Liver (tissue), 9 donors: ENCODE results near the gene TAGLN2. TPM values are rescaled to one million over a fixed set of nuclear protein-coding genes. Genes with fewer than 3 reads are reported as not detected.

Experiments used
- DNase-seq: peaks from one replicate; pipeline ENCODE4 v3.0.0-alpha.2; 2017; ENCODE audit warnings: low spot score
- H3K27ac ChIP-seq, 2 donors: one replicate each; pipeline ENCODE4 v1.7.0; 2013; ENCODE audit warnings: inconsistent platforms in 2 of 2, low read length in 2 of 2, control low read depth in 1 of 2, low read depth in 1 of 2, mild to moderate bottlenecking in 1 of 2
- H3K27me3 ChIP-seq, 4 donors: one replicate each; pipeline versions ENCODE4 v1.6.1 to v1.7.0; 2013; ENCODE audit warnings: low read length in 3 of 4, inconsistent platforms in 1 of 4, mild to moderate bottlenecking in 1 of 4, moderate library complexity in 1 of 4; ENCODE audit not compliant: control insufficient read depth in 4 of 4, insufficient read depth in 4 of 4
- H3K36me3 ChIP-seq, 4 donors: one replicate each; pipeline versions ENCODE4 v1.6.1 to v1.7.0; 2013; ENCODE audit warnings: low read length in 3 of 4, mild to moderate bottlenecking in 3 of 4, low read depth in 1 of 4, moderate library complexity in 1 of 4; ENCODE audit not compliant: control insufficient read depth in 4 of 4, insufficient read depth in 3 of 4
- H3K4me1 ChIP-seq, 4 donors: one replicate each; pipeline versions ENCODE4 v1.6.1 to v1.7.0; 2013; ENCODE audit warnings: low read length in 3 of 4, mild to moderate bottlenecking in 3 of 4, moderate library complexity in 1 of 4; ENCODE audit not compliant: control insufficient read depth in 4 of 4, insufficient read depth in 4 of 4
- H3K4me3 ChIP-seq, 3 donors: one replicate each; pipeline versions ENCODE4 v1.6.1 to v1.7.0; 2013; ENCODE audit warnings: low read length in 3 of 3, control low read depth in 1 of 3, low read depth in 1 of 3, mild to moderate bottlenecking in 1 of 3
- H3K9ac ChIP-seq, 2 donors: one replicate each; pipeline ENCODE4 v1.7.0; 2013; ENCODE audit warnings: low read length in 2 of 2, mild to moderate bottlenecking in 2 of 2, moderate library complexity in 2 of 2, control low read depth in 1 of 2, low read depth in 1 of 2
- H3K9me3 ChIP-seq, 4 donors: one replicate each; pipeline versions ENCODE4 v1.6.1 to v1.7.0; 2013; ENCODE audit warnings: low read length in 3 of 4; ENCODE audit not compliant: control insufficient read depth in 4 of 4
- EGR1 ChIP-seq, 2 donors: IDR thresholded peaks; 2 replicates each; pipeline ENCODE4 v1.6.1; 2016 to 2018; ENCODE audit warnings: antibody characterized with exemption in 2 of 2, low read depth in 2 of 2
- GABPA ChIP-seq, 2 donors: IDR thresholded peaks in 1 of 2; conservative IDR thresholded peaks in 1 of 2; 2 replicates each; pipeline ENCODE4 v1.6.1; 2016; ENCODE audit warnings: antibody characterized with exemption in 2 of 2, mild to moderate bottlenecking in 1 of 2, moderate library complexity in 1 of 2
- HNF4A ChIP-seq, 2 donors: conservative IDR thresholded peaks; 2 replicates each; pipeline ENCODE4 v1.6.1; 2016; ENCODE audit warnings: antibody characterized with exemption in 2 of 2, mild to moderate bottlenecking in 2 of 2
- JUND ChIP-seq, 2 donors: IDR thresholded peaks; 2 replicates each; pipeline ENCODE4 v1.6.1; 2016; ENCODE audit warnings: antibody characterized with exemption in 2 of 2
- NR2F2 ChIP-seq: IDR thresholded peaks from 2 replicates; pipeline ENCODE4 v1.6.1; 2016; ENCODE audit warnings: antibody characterized with exemption
- RAD21 ChIP-seq, 2 donors: IDR thresholded peaks; 2 replicates each; pipeline ENCODE4 v1.6.1; 2016; ENCODE audit warnings: antibody characterized with exemption in 2 of 2, mild to moderate bottlenecking in 2 of 2
- RXRA ChIP-seq, 2 donors: IDR thresholded peaks; 2 replicates each; pipeline ENCODE4 v1.6.1; 2017 to 2018; ENCODE audit warnings: antibody characterized with exemption in 2 of 2, mild to moderate bottlenecking in 1 of 2
- TAF1 ChIP-seq: conservative IDR thresholded peaks from 2 replicates; pipeline ENCODE4 v1.6.1; 2016; ENCODE audit warnings: antibody characterized with exemption, mild to moderate bottlenecking
- YY1 ChIP-seq: IDR thresholded peaks from 2 replicates; pipeline ENCODE4 v1.6.1; 2016; ENCODE audit warnings: antibody characterized with exemption, mild to moderate bottlenecking
- WGBS: extraction: QIAGEN DNeasy Blood & Tissue Kit; methylation state at CpG from one replicate; pipeline ENCODE4 v1.1.7; 2013; 5-methylcytosine and 5-hydroxymethylcytosine counted together
- polyA plus RNA-seq, 2 donors: library from polyadenylated mRNA; stranded (reverse) in 1 of 2; unstranded in 1 of 2; fragments of 200-250 nt in 1 of 2; fragments of >200 nt in 1 of 2; fragmentation: Nextera tagmentation in 1 of 2; extraction: Ambion mirVana in 1 of 2; gene quantifications; one replicate each; pipeline versions ENCODE4 v1.2.1 to v1.2.3, GENCODE V29; 2013 to 2015
- total RNA-seq, 2 donors: library from RNA; depleted of rRNA; stranded (reverse); fragments of >200 nt; gene quantifications; one replicate each; pipeline ENCODE4 v1.2.3, GENCODE V29; 2014
- TF ChIP-seq, protein P1 (sequence below): IDR thresholded peaks from 2 replicates; pipeline ENCODE4 v1.6.1; 2016; ENCODE audit warnings: antibody characterized with exemption
- TF ChIP-seq, protein P2 (sequence below): IDR thresholded peaks from 2 replicates; pipeline ENCODE4 v1.6.1; 2016; ENCODE audit warnings: antibody characterized with exemption, mild to moderate bottlenecking
- TF ChIP-seq, protein P3 (sequence below): IDR thresholded peaks from 2 replicates; pipeline ENCODE4 v1.6.1; 2016; ENCODE audit warnings: antibody characterized with exemption
- TF ChIP-seq, protein P4 (sequence below): IDR thresholded peaks from 2 replicates; pipeline ENCODE4 v1.6.1; 2016; ENCODE audit warnings: antibody characterized with exemption
- donor health status: healthy.
- donor health status: healthy.
- donor health status: healthy.
- donor health status: healthy.
- donor health status: healthy.

TAGLN2 gene
- total and polyA plus RNA-seq, 4 donors, result 46.4 to 113 (median 79.8) TPM

DNA sequence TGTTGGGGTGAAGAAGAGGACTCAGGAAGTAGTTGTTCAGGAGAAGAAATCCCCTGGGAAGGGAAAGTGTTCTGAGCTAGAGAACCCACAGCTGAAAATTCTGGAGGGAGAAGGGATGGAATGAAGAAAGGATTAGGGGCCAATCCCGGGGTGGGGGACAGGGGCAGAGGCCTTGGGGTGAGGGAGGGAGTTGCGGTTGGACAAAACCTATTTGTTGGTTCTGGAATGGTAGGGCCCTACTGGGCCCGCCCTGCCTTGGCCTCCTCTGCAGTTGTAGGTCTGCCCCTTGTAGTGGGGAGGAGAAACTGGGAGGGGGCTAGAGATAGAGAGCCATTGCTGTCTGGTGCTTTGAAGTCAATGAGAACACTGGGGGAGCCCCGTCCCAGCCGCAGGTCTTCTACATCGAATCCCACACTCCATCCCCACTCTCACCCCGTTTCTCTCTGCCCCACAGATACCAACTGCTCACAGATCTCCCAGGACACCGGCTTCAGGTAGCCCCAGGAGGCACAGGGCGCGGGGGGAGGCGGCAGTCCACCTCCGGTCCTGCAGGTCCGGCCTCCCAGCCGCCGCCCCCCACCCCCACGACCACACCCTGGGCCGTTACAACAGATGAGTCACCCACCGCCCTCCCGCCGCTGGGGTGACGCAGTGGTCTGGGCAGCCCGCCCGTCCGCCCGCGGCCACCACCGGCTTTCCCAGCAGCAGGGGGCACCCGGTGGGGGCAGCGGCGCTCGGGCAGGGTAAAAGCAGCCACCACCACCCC lies 1.1 kb downstream of the TAGLN2 start:
- WGBS, result 15% methylated on average over 31 of the region's 31 CpGs
- Histone ChIP-seq H3K36me3 (peaks cover 13 to 17% (median 15%) of the 10 kb centered on the region in 4 donors), H3K4me1 (peaks cover 12 to 37% (median 23%) of the 10 kb centered on the region in 4 donors)

DNA sequence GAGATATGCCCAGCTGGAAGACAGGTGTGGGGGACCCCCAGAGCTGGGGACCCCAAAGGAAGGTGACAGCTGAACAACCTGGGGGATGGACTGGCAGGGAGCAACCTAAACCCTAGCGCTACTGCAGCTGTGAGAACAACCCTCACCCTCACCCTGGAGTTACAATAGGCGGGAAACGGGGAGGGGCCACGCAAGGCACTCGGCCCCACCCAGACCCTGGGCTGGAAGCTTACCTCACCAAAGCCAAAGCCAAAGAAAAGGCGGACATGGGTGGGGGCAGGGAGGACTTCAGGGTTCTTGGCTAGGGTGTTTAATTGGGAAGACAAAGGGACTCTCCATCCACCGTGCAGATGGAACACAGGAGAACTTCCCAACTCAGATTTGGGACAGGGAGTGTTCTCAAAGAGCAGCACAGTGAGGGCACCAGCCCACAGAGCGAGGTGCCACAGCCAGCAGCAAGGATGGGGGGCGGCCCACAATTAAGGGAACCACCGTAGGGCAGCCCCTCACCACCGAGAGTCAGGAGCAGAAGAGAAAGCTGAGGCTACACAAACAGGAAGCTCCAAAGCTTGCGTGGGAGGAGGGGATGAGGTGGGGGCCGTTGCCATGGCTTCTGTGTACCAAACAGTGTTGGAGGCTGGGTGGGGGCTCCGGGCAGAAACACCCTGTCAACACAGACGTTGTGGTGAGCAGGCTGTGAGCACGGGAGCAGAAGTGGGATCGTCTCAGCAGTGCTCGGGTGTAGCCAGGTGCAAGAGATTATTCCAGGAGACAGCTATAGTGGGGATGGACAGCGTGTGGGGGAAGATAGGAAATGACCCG lies 1.9 kb downstream of the TAGLN2 start:
- DNase-seq, result peak; percentile 65
- WGBS, result 34% methylated on average over 20 of the region's 20 CpGs
- TF ChIP-seq, protein P1, sequence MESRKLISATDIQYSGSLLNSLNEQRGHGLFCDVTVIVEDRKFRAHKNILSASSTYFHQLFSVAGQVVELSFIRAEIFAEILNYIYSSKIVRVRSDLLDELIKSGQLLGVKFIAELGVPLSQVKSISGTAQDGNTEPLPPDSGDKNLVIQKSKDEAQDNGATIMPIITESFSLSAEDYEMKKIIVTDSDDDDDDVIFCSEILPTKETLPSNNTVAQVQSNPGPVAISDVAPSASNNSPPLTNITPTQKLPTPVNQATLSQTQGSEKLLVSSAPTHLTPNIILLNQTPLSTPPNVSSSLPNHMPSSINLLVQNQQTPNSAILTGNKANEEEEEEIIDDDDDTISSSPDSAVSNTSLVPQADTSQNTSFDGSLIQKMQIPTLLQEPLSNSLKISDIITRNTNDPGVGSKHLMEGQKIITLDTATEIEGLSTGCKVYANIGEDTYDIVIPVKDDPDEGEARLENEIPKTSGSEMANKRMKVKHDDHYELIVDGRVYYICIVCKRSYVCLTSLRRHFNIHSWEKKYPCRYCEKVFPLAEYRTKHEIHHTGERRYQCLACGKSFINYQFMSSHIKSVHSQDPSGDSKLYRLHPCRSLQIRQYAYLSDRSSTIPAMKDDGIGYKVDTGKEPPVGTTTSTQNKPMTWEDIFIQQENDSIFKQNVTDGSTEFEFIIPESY, result no peak
- TF ChIP-seq TAF1 (no peak), RXRA (IDR thresholded peaks at IDR 0.05) (peak in 1 of 2 donors; percentile 10), EGR1 (IDR thresholded peaks at IDR 0.05; ENCODE audit: low read depth in 2 of 2) (peak; percentile 51 to 57)
- peak overlapping the region; percentile 62 to 92 (median 86) for H3K4me3 ChIP-seq
- H3K27me3 ChIP-seq, result no peaks in the 10 kb centered on the region
- peak overlapping the region; percentile 95 to 97 for H3K27ac ChIP-seq
- H3K36me3 ChIP-seq, result peaks cover 12 to 23% (median 19%) of the 10 kb centered on the region in 4 donors
- no peaks in the 10 kb centered on the region for H3K9me3 ChIP-seq
- H3K9ac ChIP-seq, result peak overlapping the region; percentile 72 to 81
- H3K4me1 ChIP-seq, result peaks cover 12 to 37% (median 23%) of the 10 kb centered on the region in 4 donors

More for the DNA sequence above, 1.1 kb downstream of the TAGLN2 start:
- Histone ChIP-seq H3K27me3 (no peaks in the 10 kb centered on the region), H3K4me3 (peak overlapping the region; percentile 62 to 92 (median 86)), H3K9ac (peak overlapping the region; percentile 72 to 81), H3K9me3 (no peaks in the 10 kb centered on the region), H3K27ac (peak overlapping the region; percentile 95 to 97)
- no peak for TF ChIP-seq HNF4A (conservative IDR thresholded peaks at IDR 0.05)
- peak in 1 of 2 donors; percentile 72 for TF ChIP-seq JUND (IDR thresholded peaks at IDR 0.05)
- peak; percentile 15 for TF ChIP-seq NR2F2
- peak; percentile 58 for DNase-seq

DNA sequence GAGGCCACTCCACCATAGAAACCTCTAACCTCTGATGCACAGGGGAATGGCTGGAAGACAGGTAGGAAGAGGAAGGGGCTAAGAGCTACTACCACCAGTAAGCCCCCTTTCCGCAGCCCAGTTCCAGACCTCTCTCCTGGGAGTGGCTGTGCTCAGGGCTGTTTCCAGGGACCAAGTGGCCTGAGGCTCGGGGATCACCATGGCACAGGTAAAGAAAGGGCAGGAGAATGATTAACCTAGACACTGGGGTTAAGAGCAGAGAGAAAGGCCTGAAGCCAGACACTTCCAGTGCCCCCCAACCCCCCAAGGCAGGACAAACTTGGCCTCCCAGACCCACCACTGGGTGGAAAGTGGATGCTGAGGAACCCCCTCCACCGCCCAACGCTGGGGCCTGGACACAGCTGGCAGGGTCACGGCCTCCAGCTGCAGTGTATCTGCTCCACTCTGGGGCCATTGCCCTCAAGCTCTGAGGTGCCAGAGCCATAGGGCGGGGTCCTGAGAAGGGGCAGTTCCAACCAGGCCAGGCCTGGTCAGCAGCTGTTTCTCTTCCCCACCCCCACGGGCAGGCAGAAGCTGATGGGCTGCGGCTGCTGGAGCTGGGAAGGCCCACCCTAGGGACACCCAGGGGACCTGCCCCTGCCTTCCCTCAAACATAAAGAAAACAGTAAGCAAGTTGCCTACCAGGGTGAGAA lies 2.6 kb downstream of the TAGLN2 start:
- Histone ChIP-seq H3K4me1 (peaks cover 12 to 37% (median 23%) of the 10 kb centered on the region in 4 donors), H3K27ac (peak overlapping the region; percentile 95 to 97), H3K27me3 (no peaks in the 10 kb centered on the region), H3K9ac (peak overlapping the region; percentile 16 to 56), H3K4me3 (peak overlapping the region; percentile 28 to 62 (median 45)), H3K36me3 (peaks cover 8 to 30% (median 18%) of the 10 kb centered on the region in 4 donors), H3K9me3 (no peaks in the 10 kb centered on the region)
- 13% methylated on average over 8 of the region's 8 CpGs for WGBS
- DNase-seq, result peak; percentile 62
- TF ChIP-seq, protein P2, sequence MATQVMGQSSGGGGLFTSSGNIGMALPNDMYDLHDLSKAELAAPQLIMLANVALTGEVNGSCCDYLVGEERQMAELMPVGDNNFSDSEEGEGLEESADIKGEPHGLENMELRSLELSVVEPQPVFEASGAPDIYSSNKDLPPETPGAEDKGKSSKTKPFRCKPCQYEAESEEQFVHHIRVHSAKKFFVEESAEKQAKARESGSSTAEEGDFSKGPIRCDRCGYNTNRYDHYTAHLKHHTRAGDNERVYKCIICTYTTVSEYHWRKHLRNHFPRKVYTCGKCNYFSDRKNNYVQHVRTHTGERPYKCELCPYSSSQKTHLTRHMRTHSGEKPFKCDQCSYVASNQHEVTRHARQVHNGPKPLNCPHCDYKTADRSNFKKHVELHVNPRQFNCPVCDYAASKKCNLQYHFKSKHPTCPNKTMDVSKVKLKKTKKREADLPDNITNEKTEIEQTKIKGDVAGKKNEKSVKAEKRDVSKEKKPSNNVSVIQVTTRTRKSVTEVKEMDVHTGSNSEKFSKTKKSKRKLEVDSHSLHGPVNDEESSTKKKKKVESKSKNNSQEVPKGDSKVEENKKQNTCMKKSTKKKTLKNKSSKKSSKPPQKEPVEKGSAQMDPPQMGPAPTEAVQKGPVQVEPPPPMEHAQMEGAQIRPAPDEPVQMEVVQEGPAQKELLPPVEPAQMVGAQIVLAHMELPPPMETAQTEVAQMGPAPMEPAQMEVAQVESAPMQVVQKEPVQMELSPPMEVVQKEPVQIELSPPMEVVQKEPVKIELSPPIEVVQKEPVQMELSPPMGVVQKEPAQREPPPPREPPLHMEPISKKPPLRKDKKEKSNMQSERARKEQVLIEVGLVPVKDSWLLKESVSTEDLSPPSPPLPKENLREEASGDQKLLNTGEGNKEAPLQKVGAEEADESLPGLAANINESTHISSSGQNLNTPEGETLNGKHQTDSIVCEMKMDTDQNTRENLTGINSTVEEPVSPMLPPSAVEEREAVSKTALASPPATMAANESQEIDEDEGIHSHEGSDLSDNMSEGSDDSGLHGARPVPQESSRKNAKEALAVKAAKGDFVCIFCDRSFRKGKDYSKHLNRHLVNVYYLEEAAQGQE, result peak; percentile 66
- TF ChIP-seq RXRA (IDR thresholded peaks at IDR 0.05) (peak; percentile 98 to 99), GABPA (IDR thresholded peaks at IDR 0.05 in 1 of 2, conservative IDR thresholded peaks at IDR 0.05 in 1 of 2) (no peak), YY1 (peak; percentile 36), EGR1 (IDR thresholded peaks at IDR 0.05; ENCODE audit: low read depth in 2 of 2) (peak in 1 of 2 donors; percentile 25), RAD21 (IDR thresholded peaks at IDR 0.05) (peak in 1 of 2 donors; percentile 24), JUND (IDR thresholded peaks at IDR 0.05) (no peak), HNF4A (conservative IDR thresholded peaks at IDR 0.05) (peak; percentile 70 to 73)
- TF ChIP-seq, protein P3, sequence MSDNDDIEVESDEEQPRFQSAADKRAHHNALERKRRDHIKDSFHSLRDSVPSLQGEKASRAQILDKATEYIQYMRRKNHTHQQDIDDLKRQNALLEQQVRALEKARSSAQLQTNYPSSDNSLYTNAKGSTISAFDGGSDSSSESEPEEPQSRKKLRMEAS, result peak; percentile 23
- TF ChIP-seq, protein P1, result no peak
- TF ChIP-seq, protein P4, sequence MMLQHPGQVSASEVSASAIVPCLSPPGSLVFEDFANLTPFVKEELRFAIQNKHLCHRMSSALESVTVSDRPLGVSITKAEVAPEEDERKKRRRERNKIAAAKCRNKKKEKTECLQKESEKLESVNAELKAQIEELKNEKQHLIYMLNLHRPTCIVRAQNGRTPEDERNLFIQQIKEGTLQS, result no peak
